Right renal pelvis (tissue), 4 donors: ENCODE data around the gene GALNT8. TPM values are rescaled to one million over a fixed set of nuclear protein-coding genes. Genes with fewer than 3 reads are reported as not detected.

Source experiments
- polyA plus RNA-seq, 4 donors: library from polyadenylated mRNA; unstranded; fragments of 120-200 nt; gene quantifications; one replicate each; pipeline ENCODE4 v1.2.1, GENCODE V29; 2013; ENCODE audit not compliant: insufficient read length in 4 of 4

The GALNT8 gene
- polyA plus RNA-seq, 4 donors, result 2.7 to 3.3 (median 3.1) TPM

Other genes with a start within 250 kb of the GALNT8 start
- gene RAD51AP1, start 181.5 kb upstream of the GALNT8 start, polyA plus RNA-seq, result 10 to 100 TPM; 21.6 to 32.9 (median 30.1) TPM
- gene DYRK4, start 158.2 kb upstream of the GALNT8 start, polyA plus RNA-seq, result 10 to 100 TPM; 50.7 to 57.6 (median 54.3) TPM
- gene AKAP3, start 71.3 kb upstream of the GALNT8 start, polyA plus RNA-seq, result 1 to 10 TPM; 3.9 to 5.2 (median 4.5) TPM
- 100 to 1,000 TPM; 122 to 132 (median 126) TPM for gene NDUFA9, start 71.3 kb upstream of the GALNT8 start, polyA plus RNA-seq
- under 1 TPM; 0.08 to 0.36 (median 0.13) TPM for gene KCNA1, start 189.5 kb downstream of the GALNT8 start, polyA plus RNA-seq